ENCODE results near the gene IGFALS.

IGFALS gene

DNA sequence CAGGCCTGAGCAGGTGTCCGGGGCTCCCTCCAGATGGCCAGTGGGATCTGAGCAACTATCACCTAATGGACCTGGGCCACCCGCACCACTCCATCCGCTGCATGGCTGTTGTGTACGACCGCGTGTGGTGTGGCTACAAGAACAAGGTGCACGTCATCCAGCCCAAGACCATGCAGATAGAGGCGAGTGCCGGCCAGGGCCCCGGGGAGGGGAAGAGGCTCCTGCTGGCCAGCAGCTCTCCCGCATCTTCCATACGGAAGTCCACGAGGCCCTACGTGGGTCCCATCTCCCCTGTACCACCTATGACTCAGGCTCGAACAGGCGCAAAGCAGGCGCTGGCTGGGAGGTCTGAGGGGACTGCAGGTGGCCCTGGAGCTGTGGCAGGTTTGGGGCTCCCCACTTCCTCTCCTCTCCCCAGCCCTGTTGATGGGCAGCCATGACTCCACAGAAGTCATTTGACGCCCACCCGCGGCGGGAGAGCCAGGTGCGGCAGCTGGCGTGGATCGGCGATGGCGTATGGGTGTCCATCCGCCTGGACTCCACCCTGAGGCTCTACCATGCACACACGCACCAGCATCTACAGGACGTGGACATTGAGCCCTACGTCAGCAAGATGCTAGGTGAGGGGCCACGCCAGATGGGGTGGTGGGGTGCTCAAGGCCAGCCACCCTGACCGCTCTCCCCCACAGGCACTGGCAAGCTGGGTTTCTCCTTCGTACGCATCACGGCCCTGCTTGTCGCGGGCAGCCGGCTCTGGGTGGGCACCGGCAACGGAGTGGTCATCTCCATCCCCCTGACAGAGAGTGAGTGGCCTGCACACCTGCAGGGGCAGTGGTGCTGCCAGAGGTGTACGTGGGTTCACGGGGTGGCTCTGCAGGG is 26.1 kb downstream of the IGFALS start:
- in situ Hi-C loops (cut with MboI; ENCODE audit: low sequenced_read_pairs) = no loop called here

DNA sequence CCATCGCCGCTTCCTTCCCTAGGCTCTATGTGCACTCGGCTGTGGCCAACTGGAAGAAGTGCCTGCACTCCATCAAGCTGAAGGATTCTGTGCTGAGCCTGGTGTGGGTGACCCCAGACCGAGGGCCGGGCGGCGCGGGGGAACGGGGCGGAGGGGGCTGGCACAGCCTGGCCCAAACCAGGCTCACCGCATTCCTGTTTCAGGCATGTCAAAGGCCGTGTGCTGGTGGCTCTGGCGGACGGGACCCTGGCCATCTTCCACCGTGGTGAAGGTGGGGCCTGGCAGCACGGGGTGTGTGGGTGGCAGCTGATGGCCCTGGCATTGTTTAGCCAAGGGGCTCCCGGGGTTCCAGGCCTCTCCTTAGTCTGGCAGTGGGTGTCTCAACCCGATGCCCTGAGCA is 26.8 kb downstream of the IGFALS start:
- in situ Hi-C loops (cut with MboI; ENCODE audit: low sequenced_read_pairs) = no loop called here

DNA sequence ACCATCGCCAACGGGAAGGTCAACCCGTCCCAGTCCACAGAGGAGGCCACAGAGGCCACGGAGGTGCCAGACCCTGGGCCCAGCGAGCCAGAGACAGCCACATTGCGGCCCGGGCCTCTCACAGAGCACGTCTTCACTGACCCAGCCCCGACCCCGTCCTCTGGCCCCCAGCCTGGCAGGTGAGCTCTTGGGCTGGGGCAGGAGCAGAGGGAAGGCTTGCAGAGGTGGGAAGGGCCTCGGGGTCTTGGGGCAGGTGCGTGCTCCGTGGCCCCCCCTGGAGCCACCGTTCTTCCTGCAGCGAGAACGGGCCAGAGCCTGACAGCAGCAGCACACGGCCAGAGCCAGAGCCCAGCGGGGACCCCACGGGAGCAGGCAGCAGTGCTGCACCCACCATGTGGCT is 27.3 kb downstream of the IGFALS start:
- in situ Hi-C loops (cut with MboI; ENCODE audit: low sequenced_read_pairs) = no loop called here

DNA sequence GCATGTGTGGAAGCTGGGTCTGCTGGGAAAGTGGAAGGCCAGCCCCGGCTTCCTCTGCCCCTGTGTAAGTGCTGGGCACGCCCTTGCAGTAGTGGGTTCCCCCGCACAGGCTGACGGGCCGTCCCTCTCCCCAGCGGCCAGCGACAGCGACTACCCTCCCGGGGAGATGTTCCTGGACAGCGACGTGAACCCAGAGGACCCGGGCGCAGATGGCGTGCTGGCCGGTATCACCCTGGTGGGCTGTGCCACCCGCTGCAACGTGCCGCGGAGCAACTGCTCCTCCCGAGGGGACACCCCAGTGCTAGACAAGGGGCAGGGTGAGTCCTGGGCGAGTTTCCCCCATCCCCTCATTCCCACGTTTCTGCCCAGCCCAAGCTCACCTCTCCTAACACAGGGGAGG is 27.7 kb downstream of the IGFALS start:
- in situ Hi-C loops (cut with MboI; ENCODE audit: low sequenced_read_pairs) = no loop called here

DNA sequence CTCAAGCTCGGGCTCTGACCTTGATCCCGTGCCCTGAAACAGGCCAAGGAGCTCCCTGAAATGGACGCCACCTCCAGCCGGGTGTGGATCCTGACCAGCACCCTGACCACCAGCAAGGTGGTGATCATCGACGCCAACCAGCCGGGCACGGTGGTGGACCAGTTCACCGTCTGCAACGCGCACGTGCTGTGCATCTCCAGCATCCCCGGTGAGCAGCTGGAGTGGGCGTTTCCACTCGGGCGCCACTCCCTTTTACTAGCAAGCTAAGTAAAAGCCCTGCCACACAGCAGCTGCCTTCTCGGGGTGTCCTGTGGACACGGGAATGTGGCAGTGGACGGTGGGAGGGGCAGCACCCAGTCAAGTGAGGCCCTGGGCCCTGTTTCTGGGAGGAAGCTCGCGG is 28.5 kb downstream of the IGFALS start:
- in situ Hi-C loops (cut with MboI; ENCODE audit: low sequenced_read_pairs) = no loop called here

DNA sequence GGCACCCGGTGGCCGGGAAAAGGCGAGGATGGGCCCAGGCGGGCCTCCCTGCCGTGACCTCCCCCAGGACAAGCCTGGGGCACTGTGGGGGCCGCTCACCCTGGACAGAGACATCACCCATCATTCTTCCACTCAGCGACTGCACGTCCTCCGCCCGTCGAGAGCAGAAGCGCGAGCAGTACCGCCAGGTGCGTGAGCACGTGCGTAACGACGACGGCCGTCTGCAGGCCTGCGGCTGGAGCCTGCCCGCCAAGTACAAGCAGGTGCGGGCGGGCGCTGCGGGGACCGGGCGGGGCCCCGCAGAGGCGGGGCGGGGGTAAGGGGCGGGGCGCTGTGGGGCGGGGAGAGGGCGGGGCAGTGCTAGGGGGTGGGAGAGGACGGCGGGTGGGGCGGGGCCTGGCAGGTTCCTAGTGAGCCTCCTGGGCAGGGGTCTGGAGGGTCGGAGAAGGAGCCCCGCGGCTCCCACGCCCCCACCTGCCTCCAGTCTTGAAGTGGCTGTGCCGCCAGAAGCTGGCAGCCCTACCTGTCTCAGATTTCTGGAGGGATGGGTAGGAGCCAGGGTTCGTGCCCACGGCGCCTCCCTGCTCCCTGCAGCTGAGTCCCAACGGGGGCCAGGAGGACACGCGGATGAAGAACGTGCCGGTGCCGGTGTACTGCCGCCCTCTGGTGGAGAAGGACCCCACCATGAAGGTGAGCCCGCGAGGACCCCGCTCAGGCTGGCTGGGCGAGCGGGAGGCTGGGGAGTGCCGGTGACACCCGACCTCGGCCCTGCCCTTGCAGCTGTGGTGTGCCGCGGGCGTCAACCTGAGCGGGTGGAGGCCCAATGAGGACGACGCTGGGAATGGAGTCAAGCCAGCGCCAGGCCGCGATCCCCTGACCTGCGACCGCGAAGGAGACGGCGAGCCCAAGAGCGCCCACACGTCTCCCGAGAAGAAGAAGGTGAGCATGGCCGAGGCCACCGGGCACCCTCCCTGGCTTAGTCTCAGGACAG is 29.7 kb downstream of the IGFALS start:
- in situ Hi-C loops (cut with MboI; ENCODE audit: low sequenced_read_pairs) = no loop called here

DNA sequence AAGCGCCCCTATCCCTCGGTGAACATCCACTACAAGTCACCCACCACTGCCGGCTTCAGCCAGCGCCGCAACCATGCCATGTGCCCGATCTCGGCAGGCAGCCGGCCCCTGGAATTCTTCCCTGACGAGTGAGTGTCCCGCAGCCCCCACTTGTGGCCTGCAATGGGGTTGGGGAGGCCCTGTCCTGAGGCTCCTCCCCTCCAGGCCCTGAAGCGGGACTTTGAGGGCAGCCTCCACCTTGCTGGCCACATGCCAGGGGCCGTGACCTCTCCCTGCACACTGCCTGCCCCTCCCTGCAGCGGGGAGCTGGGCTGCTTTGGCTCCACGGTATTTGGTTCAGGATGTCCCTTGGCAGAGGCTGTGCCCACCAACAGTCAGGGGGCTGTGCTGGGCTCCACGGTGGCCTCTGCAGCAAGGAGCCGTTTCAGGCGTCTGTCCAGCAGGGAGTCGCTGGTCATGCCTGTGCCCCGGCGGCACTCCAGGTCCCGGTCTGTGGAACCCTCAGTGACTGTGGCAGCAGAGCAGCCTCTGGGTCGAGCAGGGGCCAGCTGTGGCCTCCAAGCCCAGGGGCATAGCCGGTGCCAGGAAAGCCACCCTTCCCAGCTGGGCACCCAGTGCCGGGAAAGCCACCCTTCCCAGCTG is 30.5 kb downstream of the IGFALS start:
- in situ Hi-C loops (cut with MboI; ENCODE audit: low sequenced_read_pairs) = no loop called here

DNA sequence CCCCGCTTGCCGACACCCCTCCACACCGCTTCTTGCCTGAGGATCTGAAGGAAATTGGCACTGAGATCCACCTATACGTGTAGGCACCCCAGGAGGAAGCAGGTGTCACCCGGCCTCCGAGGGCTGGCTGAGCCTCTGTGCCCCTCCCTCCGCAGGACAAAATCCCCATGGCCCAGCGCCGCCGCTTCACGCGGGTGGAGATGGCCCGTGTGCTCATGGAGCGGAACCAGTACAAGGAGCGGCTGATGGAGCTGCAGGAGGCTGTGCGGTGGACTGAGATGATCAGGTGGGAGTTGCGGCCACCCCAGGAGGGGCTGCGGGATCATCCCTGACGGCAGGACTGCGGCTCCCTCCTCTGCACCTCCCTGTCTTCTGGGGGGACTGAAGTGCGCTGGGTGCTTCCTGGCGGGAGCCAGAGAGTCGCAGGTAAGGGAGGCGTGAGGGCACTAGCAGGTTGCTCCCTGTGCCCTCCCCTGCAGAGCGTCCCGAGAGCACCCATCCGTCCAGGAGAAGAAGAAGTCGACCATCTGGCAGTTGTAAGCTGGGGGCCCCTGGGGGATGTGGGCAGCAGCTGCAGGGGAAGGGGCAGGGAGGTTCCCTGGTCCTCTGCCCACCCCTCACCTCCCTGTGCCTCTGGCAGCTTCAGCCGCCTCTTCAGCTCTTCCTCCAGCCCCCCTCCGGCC is 31.2 kb downstream of the IGFALS start:
- in situ Hi-C loops (cut with MboI; ENCODE audit: low sequenced_read_pairs) = no loop called here

DNA sequence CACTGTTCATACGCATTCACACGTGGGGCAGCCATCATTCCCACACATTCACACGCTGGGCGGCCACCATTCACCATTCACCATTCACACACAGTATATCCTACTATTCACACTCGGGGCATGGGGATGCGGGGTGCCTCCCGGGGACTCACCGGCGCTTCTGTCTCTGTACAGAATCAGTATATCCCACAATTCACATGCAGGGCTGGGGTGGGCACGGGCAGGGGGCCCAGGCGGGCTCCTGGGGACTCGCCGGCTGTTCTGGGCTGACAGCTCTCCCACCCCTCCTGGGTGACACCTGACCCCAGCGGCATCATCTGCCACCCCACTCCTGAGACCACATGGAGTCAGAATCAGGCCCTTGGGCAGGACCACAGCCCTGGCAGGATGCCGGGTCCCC is 31.8 kb downstream of the IGFALS start:
- in situ Hi-C loops (cut with MboI; ENCODE audit: low sequenced_read_pairs) = no loop called here

DNA sequence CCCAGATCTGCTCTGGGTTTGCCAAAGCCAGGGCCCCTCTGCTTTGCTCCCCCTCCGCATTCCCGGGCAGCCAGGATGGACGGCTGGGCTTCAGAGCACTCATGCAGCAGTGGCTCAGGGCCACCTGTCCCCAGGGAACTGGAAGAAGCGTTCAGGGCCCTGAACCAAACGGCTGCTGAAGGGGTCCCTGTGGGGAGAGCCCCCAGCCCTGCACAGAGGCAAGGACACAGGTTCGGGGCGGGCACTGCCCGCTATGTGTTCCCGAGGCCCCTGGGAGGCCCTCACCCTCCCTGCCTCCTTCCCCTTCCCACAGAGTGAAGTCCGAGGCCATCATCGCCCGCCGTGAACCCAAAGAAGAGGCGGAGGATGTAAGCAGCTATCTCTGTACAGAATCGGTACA is 32.6 kb downstream of the IGFALS start:
- in situ Hi-C loops (cut with MboI; ENCODE audit: low sequenced_read_pairs) = no loop called here

DNA sequence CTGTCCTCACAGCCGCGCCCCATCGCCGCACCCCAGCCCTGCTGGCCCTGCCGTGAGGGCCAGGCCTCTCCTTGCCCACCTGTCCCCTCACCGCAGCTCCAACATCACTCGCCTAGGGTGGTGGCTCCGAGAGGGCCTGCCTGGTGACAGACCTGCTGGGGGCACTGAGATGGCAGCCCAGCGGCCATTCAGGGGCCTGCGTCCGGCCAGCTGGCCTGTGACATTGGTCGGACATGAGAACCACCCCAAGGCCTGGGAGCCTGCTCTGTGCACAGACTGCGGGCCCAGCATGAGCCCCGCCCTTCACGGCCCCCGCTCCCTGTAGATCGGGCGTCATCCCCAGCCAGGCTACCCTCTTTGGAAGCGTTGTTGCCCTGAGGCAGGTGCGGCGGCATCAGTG is 34.0 kb downstream of the IGFALS start:
- in situ Hi-C loops (cut with MboI; ENCODE audit: low sequenced_read_pairs) = no loop called here

DNA sequence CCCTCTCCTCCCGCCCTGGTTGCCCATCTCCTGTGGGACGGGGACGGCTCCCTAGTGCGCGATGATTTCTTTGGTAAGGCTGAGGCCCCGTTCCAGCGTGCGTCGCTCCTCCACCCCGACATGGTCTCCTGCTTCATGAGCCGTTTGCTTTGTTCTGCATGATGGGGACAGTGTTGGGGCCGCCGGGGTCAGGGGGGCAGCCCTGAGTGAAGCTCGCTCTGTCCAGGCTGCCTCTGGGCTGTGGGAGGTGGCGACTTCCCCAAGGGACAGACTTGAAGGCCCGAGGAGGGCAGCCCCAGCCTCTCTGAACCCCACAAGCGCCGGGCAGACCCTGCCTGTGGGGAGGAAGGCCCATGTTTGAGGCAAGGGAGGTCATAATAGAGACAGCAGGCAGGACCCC is 34.6 kb downstream of the IGFALS start:
- in situ Hi-C loops (cut with MboI; ENCODE audit: low sequenced_read_pairs) = no loop called here

DNA sequence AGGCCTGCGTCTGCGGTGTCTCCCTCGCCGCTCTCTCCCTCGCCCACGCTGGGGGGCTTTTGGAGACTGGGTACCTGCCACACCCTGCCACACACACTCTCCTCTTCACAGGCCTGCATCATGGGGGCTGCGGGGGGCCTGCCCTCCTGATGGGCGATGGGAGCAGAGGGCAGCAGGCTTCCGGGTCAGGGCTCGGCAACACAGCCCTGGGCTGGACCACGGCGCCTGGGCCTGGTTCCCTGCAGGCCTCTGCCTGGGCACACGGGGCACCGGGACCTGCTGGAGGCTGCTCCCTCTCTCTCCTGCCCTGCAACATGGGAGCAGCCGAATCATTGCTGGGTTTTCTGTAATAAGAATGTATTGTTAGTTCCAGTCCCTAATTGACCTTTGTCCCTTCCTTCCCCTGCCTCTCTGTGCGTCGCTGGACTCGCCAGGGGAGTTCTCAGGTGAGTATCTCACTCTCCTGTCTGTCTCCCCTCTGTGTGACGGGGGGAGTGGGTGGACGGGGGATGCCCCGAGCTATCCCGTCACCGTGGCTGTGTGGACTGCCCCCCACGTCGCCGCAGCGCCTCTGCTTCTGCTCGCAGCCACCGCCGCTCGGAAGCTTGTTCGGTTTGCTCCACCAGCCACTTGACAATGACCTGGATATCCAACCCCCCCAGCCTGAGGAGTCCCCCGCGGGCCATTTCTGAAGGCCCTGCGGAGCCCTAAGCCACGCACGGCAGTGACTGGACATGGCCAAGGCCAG is 35.6 kb downstream of the IGFALS start:
- in situ Hi-C loops (cut with MboI; ENCODE audit: low sequenced_read_pairs) = no loop called here

DNA sequence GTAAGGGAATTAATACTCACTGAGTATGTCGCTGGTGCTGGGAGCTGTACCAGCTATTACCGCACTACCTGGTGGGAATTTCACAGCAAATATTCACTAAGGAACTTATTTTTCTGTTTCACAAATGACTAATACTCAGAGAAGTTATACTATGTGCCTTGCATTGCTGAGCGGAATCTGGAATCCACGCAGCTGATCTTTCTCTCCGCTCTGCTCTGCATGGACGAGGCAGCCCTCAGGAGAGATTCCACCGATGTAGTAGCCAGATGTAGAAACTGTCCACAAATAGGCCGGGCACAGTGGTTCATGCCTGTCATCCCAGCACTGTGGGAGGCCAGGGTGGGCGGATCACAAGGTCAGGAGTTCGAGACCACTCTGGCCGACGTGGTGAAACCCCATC is 39.3 kb downstream of the IGFALS start:
- in situ Hi-C loops (cut with MboI; ENCODE audit: low sequenced_read_pairs) = no loop called here

DNA sequence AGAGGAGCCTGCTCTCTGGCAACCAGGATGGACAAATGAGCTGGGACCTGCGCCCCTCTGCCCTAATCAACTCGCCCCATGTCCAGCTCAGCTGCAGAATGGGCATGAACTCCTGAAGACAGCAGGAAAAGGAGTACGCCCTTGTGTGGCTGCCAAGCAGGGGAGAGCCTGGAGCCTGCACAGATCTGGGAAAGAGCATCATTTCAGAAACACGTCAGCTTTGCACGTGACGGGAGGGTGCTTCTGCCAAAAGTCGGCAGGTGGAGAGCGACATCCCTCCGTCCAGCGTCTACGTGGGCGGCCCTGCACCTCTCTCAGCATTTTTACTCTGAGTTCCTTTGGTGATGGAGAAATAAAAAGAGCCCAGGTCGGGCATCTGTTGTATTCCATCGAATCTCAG is 40.7 kb downstream of the IGFALS start:
- in situ Hi-C loops (cut with MboI; ENCODE audit: low sequenced_read_pairs) = no loop called here

DNA sequence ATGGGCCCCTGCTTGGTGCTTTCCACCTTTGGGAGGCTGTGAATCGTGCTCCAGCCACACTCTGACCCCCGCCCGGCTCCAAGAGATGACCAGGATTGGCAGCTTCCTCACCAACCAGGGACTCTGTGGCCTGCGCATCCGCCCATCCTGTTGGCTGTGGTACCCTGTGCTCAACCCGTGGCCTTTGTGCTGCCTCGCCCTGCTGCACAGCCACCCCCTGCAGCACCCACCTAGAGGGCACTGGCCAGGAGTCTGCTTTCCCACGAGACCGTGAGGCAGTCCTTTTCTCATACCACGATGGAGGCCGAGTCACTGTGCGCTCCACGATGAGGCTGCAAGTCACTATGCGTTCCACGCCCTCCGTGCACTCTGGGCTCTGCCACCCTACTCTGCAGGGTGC is 41.6 kb downstream of the IGFALS start:
- in situ Hi-C loops (cut with MboI; ENCODE audit: low sequenced_read_pairs) = no loop called here

DNA sequence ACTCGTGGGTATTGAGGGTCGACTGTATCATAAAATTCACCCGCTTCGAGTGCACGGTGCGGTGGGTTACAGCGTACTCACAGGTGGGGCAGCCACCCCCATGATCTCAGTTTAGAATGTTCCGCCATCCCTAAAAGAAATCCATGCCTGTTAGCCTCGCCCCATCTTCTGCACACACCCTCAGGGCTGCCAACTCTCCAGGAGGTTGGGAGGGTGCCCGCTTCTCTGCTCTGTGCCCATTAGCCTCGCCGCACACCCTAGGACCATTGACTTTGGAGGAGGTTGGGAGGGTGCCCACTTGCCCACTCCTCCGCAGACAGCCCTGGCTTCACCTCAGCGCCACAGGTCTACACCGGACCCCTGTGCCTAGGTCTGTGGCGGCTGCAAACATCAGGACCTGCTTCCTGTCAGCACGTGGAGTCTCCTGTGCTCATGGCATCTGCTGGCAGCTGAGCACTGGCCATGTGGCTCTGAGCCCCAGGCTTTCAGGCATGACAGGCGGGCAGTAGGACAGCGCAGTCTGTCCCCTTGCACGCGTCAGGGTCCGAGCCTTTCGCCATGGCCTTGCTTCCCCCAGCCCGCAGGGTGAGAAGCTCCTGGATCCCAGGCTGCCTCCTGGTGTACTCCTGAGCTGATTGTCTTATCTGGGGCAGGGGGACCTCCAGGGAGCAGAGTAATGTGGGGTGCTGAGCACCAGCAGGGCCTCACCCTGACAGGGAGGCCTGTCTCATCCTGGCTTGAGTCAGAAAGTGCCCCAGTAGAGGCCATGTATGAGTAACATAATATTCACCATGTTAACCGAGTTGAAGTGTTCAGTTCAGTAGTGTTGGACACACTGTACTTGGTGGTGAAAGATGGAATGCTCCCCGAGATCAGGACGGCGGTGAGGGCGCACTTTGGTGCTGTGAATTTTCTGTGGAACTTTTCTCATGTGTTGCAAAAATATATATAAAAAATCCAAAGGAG is 44.1 kb downstream of the IGFALS start:
- in situ Hi-C loops (cut with MboI; ENCODE audit: low sequenced_read_pairs) = no loop called here

DNA sequence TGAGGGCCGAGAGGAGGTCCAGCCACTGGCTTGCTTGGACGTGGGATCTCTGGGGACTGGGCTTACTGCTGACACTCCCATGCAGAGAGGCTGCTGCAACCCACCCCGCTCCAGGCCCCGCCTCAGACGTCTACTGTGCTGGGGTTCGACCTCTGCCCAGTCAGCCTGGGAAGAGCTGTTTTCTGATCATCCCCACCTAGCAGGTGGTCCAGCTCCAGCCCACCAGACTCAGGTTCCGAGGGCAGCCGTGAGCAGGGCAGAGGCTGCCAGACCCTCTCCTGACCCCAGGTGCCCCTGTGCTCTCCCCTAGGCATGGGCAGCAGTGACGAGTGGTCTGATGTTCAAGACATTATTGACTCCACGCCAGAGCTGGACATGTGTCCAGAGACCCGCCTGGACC is 45.6 kb downstream of the IGFALS start:
- in situ Hi-C loops (cut with MboI; ENCODE audit: low sequenced_read_pairs) = no loop called here

DNA sequence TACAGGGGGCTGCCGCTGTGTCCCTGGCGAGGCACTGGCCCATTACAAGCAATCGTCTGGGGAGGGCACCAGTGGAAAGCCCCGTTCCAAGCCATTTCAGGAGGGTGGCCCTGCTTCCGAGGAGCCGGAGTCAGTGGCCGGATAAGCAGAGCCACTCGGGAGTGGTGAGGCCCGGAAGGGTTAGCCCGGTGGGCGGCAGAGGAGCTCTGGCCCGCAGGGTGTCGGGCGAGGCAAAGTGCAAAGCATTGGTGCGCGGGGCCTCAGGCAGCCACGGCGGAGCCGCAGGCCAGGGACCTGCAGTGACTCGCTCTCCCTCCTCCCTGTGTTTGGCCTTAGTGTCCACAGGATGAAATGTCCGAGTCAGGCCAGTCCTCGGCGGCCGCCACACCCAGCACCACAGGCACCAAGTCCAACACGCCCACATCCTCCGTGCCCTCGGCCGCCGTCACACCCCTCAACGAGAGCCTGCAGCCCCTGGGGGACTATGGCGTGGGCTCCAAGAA is 46.8 kb downstream of the IGFALS start:
- in situ Hi-C loops (cut with MboI; ENCODE audit: low sequenced_read_pairs) = no loop called here

All from HL-60/S4 treated with retinoic acid at 250 ng/mL for 4 days and 3 days (cell line).